ENCODE data around the gene TMEM63B. TPM values are rescaled to one million over a fixed set of nuclear protein-coding genes. Genes with fewer than 3 reads are reported as not detected.

TMEM63B gene
- total RNA-seq, 2 experiments from 2014 or later = 7.8 to 8.3 TPM

- Mint-ChIP-seq H3K27me3 (ENCODE audit: low read depth) (peaks cover 1% of the 10 kb centered on the region), H3K36me3 (ENCODE audit: low read depth) (no peaks in the 10 kb centered on the region), H3K27ac (no peak overlapping the region), H3K9me3 (no peaks in the 10 kb centered on the region), H3K4me3 (no peak overlapping the region), H3K4me1 (ENCODE audit: low read depth) (no peaks in the 10 kb centered on the region)
- DNase-seq = no peak
- intact Hi-C loops (cut with micrococcal nuclease) = loop anchor here (1.0 kb wide), 1 partner anchor 56 kb away; no protein-coding TSS in a partner anchor
- CTCF ChIA-PET = interaction anchor here (0.6 to 2.4 kb wide), 5 partner anchors 21 to 152 kb away, joined by 3 to 9 read pairs (median 5); no protein-coding TSS in a partner anchor
These were observed 25.2 kb downstream of the TMEM63B start for GRCh38 chr6:44152533-44152932.

GRCh38 chr6:44154067-44154466 is 26.7 kb downstream of the TMEM63B start:
- Mint-ChIP-seq H3K36me3 (ENCODE audit: low read depth) (no peaks in the 10 kb centered on the region), H3K9me3 (no peaks in the 10 kb centered on the region), H3K4me3 (no peak overlapping the region), H3K4me1 (ENCODE audit: low read depth) (no peaks in the 10 kb centered on the region), H3K27ac (no peak overlapping the region), H3K27me3 (ENCODE audit: low read depth) (peaks cover 1% of the 10 kb centered on the region)
- intact Hi-C loops (cut with micrococcal nuclease) = no loop called here
- no peak for DNase-seq
- CTCF ChIA-PET = interaction anchor here (1.3 to 2.4 kb wide), 3 partner anchors 20 to 59 kb away, joined by 5 to 9 read pairs (median 5); no protein-coding TSS in a partner anchor

DNA sequence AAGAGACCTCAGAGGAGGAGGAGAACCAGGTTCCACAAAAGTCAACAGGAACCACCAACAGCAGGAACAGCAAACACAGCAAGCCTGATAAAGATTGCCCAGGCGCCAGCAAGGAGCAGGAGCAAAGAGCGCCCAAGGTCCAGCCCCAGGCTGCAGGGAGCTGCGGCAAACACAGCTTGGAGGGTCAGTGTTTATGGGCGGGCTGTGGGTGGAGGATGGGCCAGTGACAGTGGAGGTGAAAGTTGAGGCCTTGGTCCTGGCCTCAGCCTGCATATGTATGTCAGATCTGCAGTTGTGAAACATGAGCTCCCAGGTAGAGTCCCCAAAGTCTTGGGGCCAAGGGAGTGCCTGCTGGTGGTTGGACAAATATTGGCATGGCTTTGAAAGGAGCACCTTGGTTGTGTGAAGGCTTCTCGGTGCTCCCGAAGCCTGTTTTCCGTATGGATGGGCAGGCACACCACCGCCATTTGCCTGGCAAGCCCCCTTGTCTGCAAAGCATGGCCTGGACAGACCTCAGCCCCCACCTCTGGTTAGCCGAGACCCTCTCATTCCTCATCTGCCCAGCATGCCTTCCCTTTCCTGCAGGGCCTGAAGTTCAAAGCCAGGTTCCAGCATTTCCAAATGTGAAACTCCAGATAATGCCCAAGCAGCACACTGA is 29.3 kb downstream of the TMEM63B start:
- Mint-ChIP-seq H3K9me3 (no peaks in the 10 kb centered on the region), H3K27ac (no peak overlapping the region), H3K36me3 (ENCODE audit: low read depth) (no peaks in the 10 kb centered on the region), H3K4me1 (ENCODE audit: low read depth) (peaks cover 2% of the 10 kb centered on the region), H3K4me3 (no peak overlapping the region), H3K27me3 (ENCODE audit: low read depth) (peaks cover 1% of the 10 kb centered on the region)
- intact Hi-C loops (cut with micrococcal nuclease) = no loop called here
- DNase-seq = no peak
- CTCF ChIA-PET = no interaction called here

DNA sequence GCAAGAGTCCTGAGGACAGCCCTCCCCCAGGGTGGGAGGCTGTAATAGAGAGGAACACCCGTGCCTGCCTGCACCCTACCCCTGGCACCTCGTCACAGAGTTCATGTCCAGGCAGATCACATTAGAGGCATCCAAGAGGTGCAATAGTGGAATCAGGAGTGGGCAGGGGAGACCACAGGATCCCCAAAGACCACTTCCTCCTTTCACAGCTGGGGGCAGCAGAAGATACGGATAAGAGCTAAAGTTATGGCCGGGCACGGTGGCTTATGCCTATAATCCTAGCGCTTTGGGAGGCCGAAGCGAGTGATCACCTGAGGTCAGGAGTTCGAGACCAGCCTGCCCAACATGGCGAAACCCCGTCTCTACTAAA is 29.8 kb downstream of the TMEM63B start:
- no peak overlapping the region for H3K4me3 Mint-ChIP-seq
- H3K9me3 Mint-ChIP-seq = no peaks in the 10 kb centered on the region
- CTCF ChIA-PET = interaction anchor here (0.5 kb wide), 1 partner anchor 61 kb away, joined by 3 read pairs; no protein-coding TSS in a partner anchor
- H3K4me1 Mint-ChIP-seq (ENCODE audit: low read depth) = peaks cover 2% of the 10 kb centered on the region
- H3K27me3 Mint-ChIP-seq (ENCODE audit: low read depth) = peaks cover 1% of the 10 kb centered on the region
- no peak for DNase-seq
- intact Hi-C loops (cut with micrococcal nuclease) = no loop called here
- H3K36me3 Mint-ChIP-seq (ENCODE audit: low read depth) = no peaks in the 10 kb centered on the region
- no peak overlapping the region for H3K27ac Mint-ChIP-seq

DNA sequence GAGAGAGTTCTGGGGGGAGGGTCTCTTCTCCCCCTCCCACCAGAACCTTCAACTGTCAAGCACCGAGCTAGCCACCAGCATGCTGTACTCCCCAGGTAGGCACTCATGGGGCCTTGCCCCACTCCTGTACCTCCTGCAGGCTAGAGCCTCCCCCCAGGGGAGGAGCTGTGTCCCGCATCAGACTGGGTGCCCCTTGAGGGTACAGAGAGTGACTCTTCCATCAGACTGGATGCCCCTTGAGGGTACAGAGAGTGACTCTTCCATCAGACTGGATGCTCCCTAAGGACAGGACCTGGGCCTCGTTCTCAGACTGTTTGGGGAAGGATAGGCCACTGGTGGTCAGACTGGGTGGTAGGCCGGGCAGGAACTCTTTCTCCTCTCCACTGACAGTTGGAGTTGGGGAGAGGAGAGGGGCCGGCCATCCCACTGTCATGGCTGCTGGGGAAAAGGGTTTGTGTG is 31.4 kb downstream of the TMEM63B start, which contains the start of gene CAPN11:
Gene CAPN11, plus strand, starts transcription at position 51 of the 459 bp plus-strand sequence. Its CDS starts 29 bp downstream, at position 80.
- no peak within 1 kb of the TSS for H3K4me3 Mint-ChIP-seq
- CTCF ChIA-PET = interaction anchor here (1.1 kb wide), 1 partner anchor 62 kb away, joined by 3 read pairs; no protein-coding TSS in a partner anchor
- DNase-seq = no peak
- no peak within 1 kb of the TSS for H3K27ac Mint-ChIP-seq
- peaks cover 2% of the 10 kb centered on the region for H3K4me1 Mint-ChIP-seq (ENCODE audit: low read depth)
- no peaks in the 10 kb centered on the region for H3K9me3 Mint-ChIP-seq
- intact Hi-C loops (cut with micrococcal nuclease) = no loop called here
- H3K27me3 Mint-ChIP-seq (ENCODE audit: low read depth) = peaks cover 1% of the 10 kb centered on the region
- no peaks in the 10 kb centered on the region for H3K36me3 Mint-ChIP-seq (ENCODE audit: low read depth)

DNA sequence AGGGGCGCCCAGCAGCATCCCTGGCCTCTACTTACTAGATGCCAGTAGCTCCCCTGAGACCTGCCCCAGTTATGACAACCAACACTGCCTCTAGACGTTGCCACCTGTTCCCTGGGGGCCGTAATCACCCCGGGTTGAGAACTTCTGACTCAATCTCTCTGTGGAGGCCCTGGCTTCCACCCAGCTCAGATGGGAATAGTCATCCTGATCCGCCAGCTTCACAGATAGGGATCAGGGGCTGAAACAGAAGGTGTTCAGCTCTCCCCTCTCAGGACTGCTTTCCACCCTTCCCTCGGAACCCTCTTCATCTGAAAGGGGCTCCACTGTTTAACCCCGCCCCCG is 34.6 kb downstream of the TMEM63B start:
- Mint-ChIP-seq H3K4me3 (no peak overlapping the region), H3K27ac (no peak overlapping the region), H3K4me1 (ENCODE audit: low read depth) (peaks cover 2% of the 10 kb centered on the region), H3K9me3 (no peaks in the 10 kb centered on the region), H3K36me3 (ENCODE audit: low read depth) (no peaks in the 10 kb centered on the region), H3K27me3 (ENCODE audit: low read depth) (peaks cover 4% of the 10 kb centered on the region)
- intact Hi-C loops (cut with micrococcal nuclease) = no loop called here
- CTCF ChIA-PET = interaction anchor here (0.6 to 1.6 kb wide), 8 partner anchors 10 to 153 kb away, joined by 3 to 7 read pairs (median 4); partner anchors contain the start of gene AARS2
- no peak for DNase-seq

- Mint-ChIP-seq H3K27me3 (ENCODE audit: low read depth) (peaks cover 2% of the 10 kb centered on the region), H3K36me3 (ENCODE audit: low read depth) (no peaks in the 10 kb centered on the region), H3K4me3 (no peak overlapping the region), H3K9me3 (no peaks in the 10 kb centered on the region), H3K27ac (no peak overlapping the region), H3K4me1 (ENCODE audit: low read depth) (peaks cover 2% of the 10 kb centered on the region)
- DNase-seq = no peak
- CTCF ChIA-PET = interaction anchor here (1.0 to 1.1 kb wide), 3 partner anchors 10 to 150 kb away, joined by 3 to 4 read pairs (median 3); partner anchors contain the start of gene AARS2
- intact Hi-C loops (cut with micrococcal nuclease) = no loop called here
These were observed 35.7 kb downstream of the TMEM63B start for GRCh38 chr6:44162876-44163625.

GRCh38 chr6:44166116-44166515 is 38.8 kb downstream of the TMEM63B start:
- no peak for DNase-seq
- Mint-ChIP-seq H3K4me3 (no peak overlapping the region), H3K9me3 (no peaks in the 10 kb centered on the region), H3K27me3 (ENCODE audit: low read depth) (peaks cover 2% of the 10 kb centered on the region), H3K36me3 (ENCODE audit: low read depth) (no peaks in the 10 kb centered on the region), H3K4me1 (ENCODE audit: low read depth) (peaks cover 2% of the 10 kb centered on the region), H3K27ac (no peak overlapping the region)
- intact Hi-C loops (cut with micrococcal nuclease) = no loop called here
- CTCF ChIA-PET = no interaction called here

GRCh38 chr6:44166591-44167184 is 39.3 kb downstream of the TMEM63B start:
- Mint-ChIP-seq H3K27me3 (ENCODE audit: low read depth) (peaks cover 2% of the 10 kb centered on the region), H3K4me3 (no peak overlapping the region), H3K27ac (no peak overlapping the region), H3K9me3 (no peaks in the 10 kb centered on the region), H3K36me3 (ENCODE audit: low read depth) (no peaks in the 10 kb centered on the region), H3K4me1 (ENCODE audit: low read depth) (no peaks in the 10 kb centered on the region)
- intact Hi-C loops (cut with micrococcal nuclease) = no loop called here
- CTCF ChIA-PET = no interaction called here
- no peak for DNase-seq

- intact Hi-C loops (cut with micrococcal nuclease) = no loop called here
- Mint-ChIP-seq H3K9me3 (no peaks in the 10 kb centered on the region), H3K4me1 (ENCODE audit: low read depth) (no peaks in the 10 kb centered on the region), H3K27ac (no peak overlapping the region), H3K27me3 (ENCODE audit: low read depth) (peaks cover 3% of the 10 kb centered on the region), H3K4me3 (no peak overlapping the region), H3K36me3 (ENCODE audit: low read depth) (no peaks in the 10 kb centered on the region)
- CTCF ChIA-PET = interaction anchor here (0.7 kb wide), 1 partner anchor 81 kb away, joined by 3 read pairs; no protein-coding TSS in a partner anchor
- DNase-seq = no peak
These were observed 40.2 kb downstream of the TMEM63B start for GRCh38 chr6:44167567-44167966.

- intact Hi-C loops (cut with micrococcal nuclease) = no loop called here
- no peaks in the 10 kb centered on the region for H3K4me1 Mint-ChIP-seq (ENCODE audit: low read depth)
- no peak overlapping the region for H3K27ac Mint-ChIP-seq
These were observed 41.8 kb downstream of the TMEM63B start for GRCh38 chr6:44169154-44169553.

More at GRCh38 chr6:44169154-44169553, 41.8 kb downstream of the TMEM63B start:
- no peaks in the 10 kb centered on the region for H3K36me3 Mint-ChIP-seq (ENCODE audit: low read depth)
- CTCF ChIA-PET = interaction anchor here (0.8 to 1.9 kb wide), 5 partner anchors 8 to 144 kb away, joined by 3 to 5 read pairs (median 3); partner anchors contain the start of gene AARS2
- DNase-seq = no peak
- H3K4me3 Mint-ChIP-seq = no peak overlapping the region
- no peaks in the 10 kb centered on the region for H3K9me3 Mint-ChIP-seq
- peaks cover 6% of the 10 kb centered on the region for H3K27me3 Mint-ChIP-seq (ENCODE audit: low read depth)

Data from activated naive CD4-positive, alpha-beta T cell treated with anti-CD3 and anti-CD28 coated beads for 36 hours (primary cell).